ENCODE results near the gene SIGLEC8. TPM values are rescaled to one million over a fixed set of nuclear protein-coding genes. Genes with fewer than 3 reads are reported as not detected.

The SIGLEC8 gene
- total RNA-seq, 4 donors from 2014 or later: 0.45 to 0.49 TPM; not detected in 2

- H3K27me3 ChIP-seq: no peaks in the 10 kb centered on the region
- H3K4me1 ChIP-seq: no peaks in the 10 kb centered on the region
- H3K4me3 ChIP-seq (replicated peaks in 1 of 3): no peak overlapping the region
- intact Hi-C loops (cut with DNase I): no loop called here
- no peaks in the 10 kb centered on the region for H3K36me3 ChIP-seq
- no peak for DNase-seq
- TF ChIP-seq CTCF (IDR thresholded peaks at IDR 0.05) (no peak), POLR2A (IDR thresholded peaks at IDR 0.05) (no peak)
- H3K27ac ChIP-seq: no peak overlapping the region
- H3K9me3 ChIP-seq: no peaks in the 10 kb centered on the region
- WGBS, 2 donors: 73 to 79% methylated on average over 7 of the region's 7 CpGs
These were observed 33.3 kb upstream of the SIGLEC8 start for GRCh38 chr19:51491586-51491985.

- Histone ChIP-seq H3K4me1 (no peaks in the 10 kb centered on the region), H3K27me3 (no peaks in the 10 kb centered on the region), H3K27ac (no peak overlapping the region), H3K36me3 (no peaks in the 10 kb centered on the region), H3K9me3 (no peaks in the 10 kb centered on the region), H3K4me3 (replicated peaks in 1 of 3) (no peak overlapping the region)
- WGBS, 2 donors: 46 to 47% methylated on average over 6 to 14 of the region's 14 CpGs
- TF ChIP-seq POLR2A (IDR thresholded peaks at IDR 0.05): no peak
- no peak for TF ChIP-seq CTCF (IDR thresholded peaks at IDR 0.05)
- no peak for DNase-seq
- intact Hi-C loops (cut with DNase I): no loop called here
These were observed 32.4 kb upstream of the SIGLEC8 start for GRCh38 chr19:51490676-51491075.

GRCh38 chr19:51489113-51489512, 30.9 kb upstream of the SIGLEC8 start:
- DNase-seq: no peak
- Histone ChIP-seq H3K27ac (no peak overlapping the region), H3K9me3 (no peaks in the 10 kb centered on the region), H3K4me3 (replicated peaks in 1 of 3) (no peak overlapping the region), H3K4me1 (no peaks in the 10 kb centered on the region), H3K36me3 (no peaks in the 10 kb centered on the region), H3K27me3 (no peaks in the 10 kb centered on the region)
- intact Hi-C loops (cut with DNase I): no loop called here
- WGBS, 2 donors: 47 to 53% methylated on average over 2 of the region's 2 CpGs
- TF ChIP-seq POLR2A (IDR thresholded peaks at IDR 0.05): no peak
- no peak for TF ChIP-seq CTCF (IDR thresholded peaks at IDR 0.05)

- 59 to 84% methylated on average over 3 of the region's 3 CpGs for WGBS, 2 donors
- intact Hi-C loops (cut with DNase I): no loop called here
- TF ChIP-seq CTCF (IDR thresholded peaks at IDR 0.05): no peak
- no peak for TF ChIP-seq POLR2A (IDR thresholded peaks at IDR 0.05)
- Histone ChIP-seq H3K27ac (no peak overlapping the region), H3K27me3 (no peaks in the 10 kb centered on the region), H3K9me3 (no peaks in the 10 kb centered on the region), H3K4me3 (replicated peaks in 1 of 3) (no peak overlapping the region), H3K4me1 (no peaks in the 10 kb centered on the region), H3K36me3 (no peaks in the 10 kb centered on the region)
- no peak for DNase-seq
These were observed 30.2 kb upstream of the SIGLEC8 start for GRCh38 chr19:51488491-51488890.

- WGBS, 2 donors: 76 to 79% methylated on average over 5 of the region's 5 CpGs
These were observed 27.9 kb upstream of the SIGLEC8 start for GRCh38 chr19:51485960-51486660.

More at GRCh38 chr19:51485960-51486660, 27.9 kb upstream of the SIGLEC8 start:
- Histone ChIP-seq H3K9me3 (no peaks in the 10 kb centered on the region), H3K4me1 (no peaks in the 10 kb centered on the region), H3K27me3 (no peaks in the 10 kb centered on the region), H3K4me3 (replicated peaks in 1 of 3) (no peak overlapping the region), H3K27ac (no peak overlapping the region), H3K36me3 (no peaks in the 10 kb centered on the region)
- TF ChIP-seq CTCF (IDR thresholded peaks at IDR 0.05) (no peak), POLR2A (IDR thresholded peaks at IDR 0.05) (no peak)
- intact Hi-C loops (cut with DNase I): no loop called here
- DNase-seq: no peak
